GM12872 (cell line): ENCODE results near the gene RALB.

Experiments used
- TF ChIP-seq, protein P1 (sequence below): IDR thresholded peaks from 3 replicates; pipeline ENCODE4 v1.5.1; 2011; ENCODE audit warnings: low read depth, mild to moderate bottlenecking, low read length, moderate library complexity; ENCODE audit not compliant: insufficient read depth

RALB gene

DNA sequence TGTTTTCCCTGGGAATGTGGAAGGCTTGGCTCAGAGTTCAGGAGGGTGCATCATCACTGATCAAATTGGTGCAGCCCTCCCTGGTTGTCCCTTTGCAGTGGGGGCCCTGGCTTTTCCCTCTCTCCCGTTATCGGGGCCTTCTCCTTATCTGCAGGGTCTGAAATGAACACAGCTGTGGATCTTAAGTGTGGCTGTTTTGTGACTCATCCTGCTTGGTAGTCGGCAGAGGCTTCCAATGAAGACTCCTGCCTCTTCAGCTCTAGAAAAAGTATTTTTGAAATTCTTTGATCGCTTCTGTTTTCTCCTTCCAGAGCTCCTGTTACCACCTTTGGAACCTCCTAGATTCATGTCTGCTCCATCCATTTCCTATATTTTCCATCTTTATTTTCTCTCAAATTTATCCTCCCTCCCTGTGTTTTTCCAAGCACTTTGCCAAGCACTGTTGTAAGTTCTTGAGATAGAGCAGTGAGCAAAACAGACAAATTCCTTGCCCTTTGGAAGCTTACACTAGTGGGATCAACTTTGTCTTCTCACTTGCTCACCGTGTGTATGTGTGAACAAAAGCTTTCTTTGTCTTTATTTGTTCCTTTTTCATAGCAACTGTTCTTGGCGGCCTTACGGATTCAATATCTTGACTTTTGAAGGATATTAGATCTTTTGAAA, 45.7 kb downstream of the RALB start:
- TF ChIP-seq, protein P1, sequence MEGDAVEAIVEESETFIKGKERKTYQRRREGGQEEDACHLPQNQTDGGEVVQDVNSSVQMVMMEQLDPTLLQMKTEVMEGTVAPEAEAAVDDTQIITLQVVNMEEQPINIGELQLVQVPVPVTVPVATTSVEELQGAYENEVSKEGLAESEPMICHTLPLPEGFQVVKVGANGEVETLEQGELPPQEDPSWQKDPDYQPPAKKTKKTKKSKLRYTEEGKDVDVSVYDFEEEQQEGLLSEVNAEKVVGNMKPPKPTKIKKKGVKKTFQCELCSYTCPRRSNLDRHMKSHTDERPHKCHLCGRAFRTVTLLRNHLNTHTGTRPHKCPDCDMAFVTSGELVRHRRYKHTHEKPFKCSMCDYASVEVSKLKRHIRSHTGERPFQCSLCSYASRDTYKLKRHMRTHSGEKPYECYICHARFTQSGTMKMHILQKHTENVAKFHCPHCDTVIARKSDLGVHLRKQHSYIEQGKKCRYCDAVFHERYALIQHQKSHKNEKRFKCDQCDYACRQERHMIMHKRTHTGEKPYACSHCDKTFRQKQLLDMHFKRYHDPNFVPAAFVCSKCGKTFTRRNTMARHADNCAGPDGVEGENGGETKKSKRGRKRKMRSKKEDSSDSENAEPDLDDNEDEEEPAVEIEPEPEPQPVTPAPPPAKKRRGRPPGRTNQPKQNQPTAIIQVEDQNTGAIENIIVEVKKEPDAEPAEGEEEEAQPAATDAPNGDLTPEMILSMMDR = no peak

DNA sequence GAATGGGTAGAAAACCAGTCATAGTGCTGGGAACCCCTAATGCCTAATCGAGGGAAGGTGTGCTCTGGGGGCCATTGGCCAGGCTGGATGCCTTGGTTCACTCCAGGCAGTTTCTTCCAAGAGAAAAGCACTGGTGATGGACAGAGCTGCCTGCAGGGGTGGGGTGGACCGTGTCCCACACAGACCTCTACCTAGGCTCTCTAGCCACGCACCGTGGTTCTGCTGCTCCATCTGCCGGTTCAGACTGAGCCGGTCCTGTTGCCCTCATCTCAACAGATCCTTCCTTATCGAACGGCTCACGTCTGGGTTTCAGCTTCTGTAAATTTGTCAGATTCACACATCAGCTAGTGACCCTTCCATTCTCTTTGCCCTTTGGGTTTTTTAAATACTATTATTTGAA, 46.4 kb downstream of the RALB start:
- TF ChIP-seq, protein P1 = no peak

DNA sequence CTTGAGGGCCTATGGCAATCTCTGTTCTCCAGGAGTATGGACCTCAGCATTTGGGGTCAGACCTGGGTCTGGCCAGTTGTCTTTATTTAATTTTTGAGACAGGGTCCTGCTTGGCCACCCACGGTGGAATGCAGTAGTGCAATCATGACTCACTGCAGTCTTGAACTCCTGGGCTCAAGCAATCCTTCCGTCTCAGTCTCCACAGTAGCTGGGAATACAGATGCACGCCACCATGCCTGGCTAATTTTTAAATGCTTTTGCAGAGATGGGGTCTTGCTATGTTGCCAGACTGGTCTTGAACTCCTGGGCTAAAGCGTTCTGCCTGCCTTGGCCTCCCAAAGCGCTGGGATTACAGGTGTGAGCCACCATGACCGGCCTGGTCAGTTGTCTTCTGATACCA, 46.9 kb downstream of the RALB start:
- TF ChIP-seq, protein P1 = no peak

DNA sequence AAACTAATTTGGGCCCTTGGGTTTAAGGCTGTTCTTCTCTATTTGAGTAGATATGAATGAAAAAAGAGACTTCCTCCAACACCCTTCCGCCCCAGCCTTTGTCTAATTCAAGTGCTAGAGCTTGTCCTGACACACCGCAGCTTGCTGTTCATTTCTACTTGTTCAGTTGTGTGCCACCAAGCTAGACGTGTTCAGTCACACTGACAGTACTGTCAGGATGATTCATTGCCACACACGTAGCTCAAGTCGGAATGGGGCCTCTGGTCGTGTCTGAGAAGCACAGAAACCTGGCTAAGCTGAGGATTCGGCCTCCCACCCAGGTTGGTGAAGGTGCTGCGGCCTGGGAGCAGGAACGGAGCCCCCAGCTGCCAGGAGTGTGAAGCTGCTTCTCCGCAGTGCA, 47.7 kb downstream of the RALB start:
- TF ChIP-seq, protein P1 = no peak

DNA sequence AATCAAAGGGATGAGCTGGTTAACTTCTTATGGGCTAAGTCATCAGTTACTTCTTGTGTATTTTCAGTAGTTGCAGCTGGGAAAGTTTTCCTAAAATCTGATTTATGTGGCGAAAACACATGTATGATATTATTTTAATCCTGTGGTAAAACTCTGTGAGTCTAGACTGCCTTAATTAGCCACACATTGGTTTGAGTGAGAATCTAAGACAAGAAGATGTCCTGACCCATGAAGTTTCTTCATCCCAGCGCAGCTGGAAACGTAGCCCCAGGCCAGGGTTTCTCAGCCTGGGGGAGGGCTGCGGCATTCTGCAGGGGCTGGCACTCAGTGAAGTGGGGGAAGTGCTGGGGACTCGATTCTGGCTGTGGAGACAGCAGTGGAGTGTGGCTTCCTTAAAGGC, 48.6 kb downstream of the RALB start:
- TF ChIP-seq, protein P1 = no peak

DNA sequence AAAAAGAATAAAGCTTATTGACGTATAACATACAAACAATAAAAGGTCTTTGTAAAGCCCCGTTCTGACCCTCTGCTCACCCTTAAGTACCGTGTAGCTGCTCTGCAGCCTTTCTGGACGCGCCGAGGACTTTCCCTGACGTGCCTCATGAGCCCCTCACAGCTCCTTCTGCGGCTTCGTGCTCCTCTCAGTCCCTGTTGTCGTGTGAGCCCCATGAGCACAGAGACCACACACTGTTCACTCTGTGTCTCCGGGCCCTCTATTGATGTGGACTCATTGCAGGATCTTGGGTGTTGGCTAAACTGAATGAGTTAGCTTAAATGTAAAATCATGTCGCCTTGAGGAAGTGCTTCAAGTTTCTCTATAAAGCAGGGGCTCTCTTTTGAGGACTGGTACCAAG, 49.6 kb downstream of the RALB start:
- TF ChIP-seq, protein P1 = no peak

DNA sequence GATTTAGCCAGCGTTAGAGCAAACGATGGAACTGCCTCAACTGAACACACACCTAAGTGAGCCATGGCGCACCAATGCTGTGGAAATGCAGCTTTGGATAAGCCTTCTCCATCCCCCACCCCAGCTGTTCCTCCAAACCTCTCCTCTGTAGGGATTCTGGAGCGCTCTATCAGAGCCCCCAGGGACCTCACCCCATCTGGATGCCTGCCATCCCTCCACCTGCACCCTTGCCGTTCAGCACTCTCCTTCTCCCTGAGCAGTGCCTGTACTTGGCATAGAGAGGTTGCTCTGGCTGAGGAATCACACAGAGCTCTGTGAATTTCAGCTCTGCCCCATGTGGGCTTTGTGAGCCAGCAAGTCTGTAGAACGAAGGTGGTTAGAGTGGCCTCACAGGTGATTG, 50.5 kb downstream of the RALB start:
- TF ChIP-seq, protein P1 = no peak

DNA sequence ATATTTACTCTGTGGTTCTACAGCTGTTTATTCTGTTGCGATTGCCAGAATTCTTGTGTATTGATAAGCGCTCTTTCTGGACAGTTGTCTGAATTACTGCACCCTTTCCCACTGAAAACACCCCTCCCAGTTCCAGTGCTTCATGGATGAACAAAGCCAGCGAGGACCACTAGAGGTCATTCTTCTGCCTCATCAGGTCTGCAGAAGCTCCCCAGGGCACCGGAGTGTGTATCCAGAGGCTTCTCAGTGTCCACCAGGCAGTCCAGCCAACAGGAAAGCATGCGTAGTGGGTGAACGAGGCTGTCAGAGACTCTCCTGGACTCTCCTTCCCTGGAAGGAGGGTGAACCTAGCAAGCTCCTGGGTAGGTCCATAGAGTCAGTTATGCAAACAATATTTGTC, 52.6 kb downstream of the RALB start:
- TF ChIP-seq, protein P1 = peak; percentile 30; the same call in 1 of the 3 replicates
